Measurements from ENCODE around the gene EDC3. TPM values are rescaled to one million over a fixed set of nuclear protein-coding genes. Genes with fewer than 3 reads are reported as not detected.
A peak's percentile ranks its signal among the peaks of the same experiment; 100 is the strongest.

EDC3 gene
- total and polyA plus RNA-seq, 9 of the 15 experiments (the other 6 are each of a cell fraction or from before 2014, with no cell fraction given), result 11.7 to 63.9 (median 32.8) TPM

GRCh38 chr15:74614744-74615507 is 80.9 kb downstream of the EDC3 start (continued):
- TF ChIP-seq ZNF395 (CRISPR knock-in tag; IDR thresholded peaks at IDR 0.05) (no peak), ZKSCAN1 (IDR thresholded peaks at IDR 0.05; ENCODE audit: low read depth, low read length) (peak; percentile 45; the same call in 1 of the 2 replicates), CC2D1A (IDR thresholded peaks at IDR 0.05) (0 out of 2 replicates have a peak, but pooled peaks have one; percentile 25), NFRKB (IDR thresholded peaks at IDR 0.05; ENCODE audit: low read depth) (no peak), PRDM10 (IDR thresholded peaks at IDR 0.05; ENCODE audit: partially characterized antibody) (no peak), NCOA2 (IDR thresholded peaks at IDR 0.05; ENCODE audit: partially characterized antibody in 2 of 2) (no peak), YBX1 (IDR thresholded peaks at IDR 0.05) (no peak), FOXJ2 (tag; IDR thresholded peaks at IDR 0.05) (no peak), PATZ1 (CRISPR knock-in tag; IDR thresholded peaks at IDR 0.05; ENCODE audit: borderline replicate concordance) (no peak), ZNF589 (CRISPR knock-in tag; IDR thresholded peaks at IDR 0.05; ENCODE audit: low read depth) (0 out of 2 replicates have a peak, but pooled peaks have one; percentile 13)

Measured in K562 (cell line).